GM23338 (cell line): ENCODE data around the gene KIF21A. TPM values are rescaled to one million over a fixed set of nuclear protein-coding genes. Genes with fewer than 3 reads are reported as not detected.

Source experiments
- EZH2 ChIP-seq: fragments of 200-600 bp; sonication (generic); IDR thresholded peaks from one replicate; pipeline ENCODE4 v1.8.0; 2017; ENCODE audit warnings: antibody characterized with exemption, mild to moderate bottlenecking, low read depth; ENCODE audit not compliant: unreplicated experiment
- EZH2phosphoT487 ChIP-seq: fragments of 200-600 bp; sonication (generic); IDR thresholded peaks from one replicate; pipeline ENCODE4 v1.8.1; 2018; ENCODE audit warnings: antibody characterized with exemption; ENCODE audit not compliant: unreplicated experiment
- JUNB ChIP-seq: IDR thresholded peaks from one replicate; pipeline ENCODE4 v1.6.1; 2016; ENCODE audit warnings: antibody characterized with exemption; ENCODE audit not compliant: unreplicated experiment
- POLR2AphosphoS5 ChIP-seq: IDR thresholded peaks from 2 replicates; pipeline ENCODE4 v1.6.1; 2016; ENCODE audit warnings: antibody characterized with exemption, low read depth
- STAT1 ChIP-seq: IDR thresholded peaks from one replicate; pipeline ENCODE4 v1.6.1; 2016; ENCODE audit warnings: antibody characterized with exemption; ENCODE audit not compliant: unreplicated experiment
- ZNF114 ChIP-seq: fragments of 250-450 bp; sonication (Bioruptor Pico); IDR thresholded peaks from 2 replicates; pipeline ENCODE4 v1.5.0; 2020; ENCODE audit warnings: mild to moderate bottlenecking, moderate library complexity
- polyA plus RNA-seq: library from polyadenylated mRNA; unstranded; fragments of >200 nt; fragmentation: Nextera tagmentation; extraction: Ambion mirVana; gene quantifications from 2 replicates; pipeline ENCODE4 v1.2.1, GENCODE V29; 2016
- total RNA-seq: library from RNA; depleted of rRNA; stranded (reverse); fragments of >200 nt; shearing (Covaris generic); gene quantifications from 2 replicates; pipeline ENCODE4 v1.2.3, GENCODE V29; 2014
- TF ChIP-seq, protein P1 (sequence below): fragments of 250-450 bp; sonication (Bioruptor Pico); IDR thresholded peaks from 2 replicates; pipeline ENCODE4 v1.5.0; 2020; ENCODE audit warnings: mild to moderate bottlenecking, moderate library complexity
- TF ChIP-seq, protein P2 (sequence below): IDR thresholded peaks from 2 replicates; pipeline ENCODE4 v1.6.1; 2016; ENCODE audit warnings: antibody characterized with exemption

The KIF21A gene
- total and polyA plus RNA-seq, 2 experiments from 2014 or later, result 28.8 to 32.0 TPM

DNA sequence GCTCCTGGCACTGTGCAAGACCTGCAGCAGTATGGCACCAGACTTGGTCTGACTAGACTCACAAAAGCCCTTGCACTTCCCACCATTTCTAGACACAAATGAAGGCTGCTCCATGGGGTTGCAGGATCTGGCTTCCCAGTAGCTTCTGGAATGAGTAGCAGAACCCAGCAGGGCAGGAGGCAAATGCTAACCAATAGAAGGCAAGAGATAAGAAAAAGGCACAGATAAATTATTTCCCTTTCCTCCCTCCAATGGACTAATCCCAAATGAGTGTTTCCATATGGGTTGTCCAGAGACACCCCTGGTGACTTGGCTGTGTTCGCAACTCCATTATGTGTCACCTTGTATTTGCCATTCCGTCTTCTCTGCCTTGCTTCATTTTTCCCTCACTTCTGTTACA lies 49.7 kb downstream of the KIF21A start (continued):
- TF ChIP-seq, protein P1, sequence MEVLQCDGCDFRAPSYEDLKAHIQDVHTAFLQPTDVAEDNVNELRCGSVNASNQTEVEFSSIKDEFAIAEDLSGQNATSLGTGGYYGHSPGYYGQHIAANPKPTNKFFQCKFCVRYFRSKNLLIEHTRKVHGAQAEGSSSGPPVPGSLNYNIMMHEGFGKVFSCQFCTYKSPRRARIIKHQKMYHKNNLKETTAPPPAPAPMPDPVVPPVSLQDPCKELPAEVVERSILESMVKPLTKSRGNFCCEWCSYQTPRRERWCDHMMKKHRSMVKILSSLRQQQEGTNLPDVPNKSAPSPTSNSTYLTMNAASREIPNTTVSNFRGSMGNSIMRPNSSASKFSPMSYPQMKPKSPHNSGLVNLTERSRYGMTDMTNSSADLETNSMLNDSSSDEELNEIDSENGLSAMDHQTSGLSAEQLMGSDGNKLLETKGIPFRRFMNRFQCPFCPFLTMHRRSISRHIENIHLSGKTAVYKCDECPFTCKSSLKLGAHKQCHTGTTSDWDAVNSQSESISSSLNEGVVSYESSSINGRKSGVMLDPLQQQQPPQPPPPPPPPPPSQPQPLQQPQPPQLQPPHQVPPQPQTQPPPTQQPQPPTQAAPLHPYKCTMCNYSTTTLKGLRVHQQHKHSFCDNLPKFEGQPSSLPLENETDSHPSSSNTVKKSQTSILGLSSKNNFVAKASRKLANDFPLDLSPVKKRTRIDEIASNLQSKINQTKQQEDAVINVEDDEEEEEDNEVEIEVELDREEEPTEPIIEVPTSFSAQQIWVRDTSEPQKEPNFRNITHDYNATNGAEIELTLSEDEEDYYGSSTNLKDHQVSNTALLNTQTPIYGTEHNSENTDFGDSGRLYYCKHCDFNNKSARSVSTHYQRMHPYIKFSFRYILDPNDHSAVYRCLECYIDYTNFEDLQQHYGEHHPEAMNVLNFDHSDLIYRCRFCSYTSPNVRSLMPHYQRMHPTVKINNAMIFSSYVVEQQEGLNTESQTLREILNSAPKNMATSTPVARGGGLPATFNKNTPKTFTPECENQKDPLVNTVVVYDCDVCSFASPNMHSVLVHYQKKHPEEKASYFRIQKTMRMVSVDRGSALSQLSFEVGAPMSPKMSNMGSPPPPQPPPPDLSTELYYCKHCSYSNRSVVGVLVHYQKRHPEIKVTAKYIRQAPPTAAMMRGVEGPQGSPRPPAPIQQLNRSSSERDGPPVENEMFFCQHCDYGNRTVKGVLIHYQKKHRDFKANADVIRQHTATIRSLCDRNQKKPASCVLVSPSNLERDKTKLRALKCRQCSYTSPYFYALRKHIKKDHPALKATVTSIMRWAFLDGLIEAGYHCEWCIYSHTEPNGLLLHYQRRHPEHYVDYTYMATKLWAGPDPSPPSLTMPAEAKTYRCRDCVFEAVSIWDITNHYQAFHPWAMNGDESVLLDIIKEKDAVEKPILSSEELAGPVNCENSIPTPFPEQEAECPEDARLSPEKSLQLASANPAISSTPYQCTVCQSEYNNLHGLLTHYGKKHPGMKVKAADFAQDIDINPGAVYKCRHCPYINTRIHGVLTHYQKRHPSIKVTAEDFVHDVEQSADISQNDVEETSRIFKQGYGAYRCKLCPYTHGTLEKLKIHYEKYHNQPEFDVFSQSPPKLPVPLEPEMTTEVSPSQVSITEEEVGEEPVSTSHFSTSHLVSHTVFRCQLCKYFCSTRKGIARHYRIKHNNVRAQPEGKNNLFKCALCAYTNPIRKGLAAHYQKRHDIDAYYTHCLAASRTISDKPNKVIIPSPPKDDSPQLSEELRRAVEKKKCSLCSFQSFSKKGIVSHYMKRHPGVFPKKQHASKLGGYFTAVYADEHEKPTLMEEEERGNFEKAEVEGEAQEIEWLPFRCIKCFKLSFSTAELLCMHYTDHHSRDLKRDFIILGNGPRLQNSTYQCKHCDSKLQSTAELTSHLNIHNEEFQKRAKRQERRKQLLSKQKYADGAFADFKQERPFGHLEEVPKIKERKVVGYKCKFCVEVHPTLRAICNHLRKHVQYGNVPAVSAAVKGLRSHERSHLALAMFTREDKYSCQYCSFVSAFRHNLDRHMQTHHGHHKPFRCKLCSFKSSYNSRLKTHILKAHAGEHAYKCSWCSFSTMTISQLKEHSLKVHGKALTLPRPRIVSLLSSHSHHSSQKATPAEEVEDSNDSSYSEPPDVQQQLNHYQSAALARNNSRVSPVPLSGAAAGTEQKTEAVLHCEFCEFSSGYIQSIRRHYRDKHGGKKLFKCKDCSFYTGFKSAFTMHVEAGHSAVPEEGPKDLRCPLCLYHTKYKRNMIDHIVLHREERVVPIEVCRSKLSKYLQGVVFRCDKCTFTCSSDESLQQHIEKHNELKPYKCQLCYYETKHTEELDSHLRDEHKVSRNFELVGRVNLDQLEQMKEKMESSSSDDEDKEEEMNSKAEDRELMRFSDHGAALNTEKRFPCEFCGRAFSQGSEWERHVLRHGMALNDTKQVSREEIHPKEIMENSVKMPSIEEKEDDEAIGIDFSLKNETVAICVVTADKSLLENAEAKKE (CRISPR knock-in tag), result no peak; the same call in none of the 2 replicates
- TF ChIP-seq STAT1, result no peak
- TF ChIP-seq EZH2, result no peak
- TF ChIP-seq JUNB, result no peak
- no peak for TF ChIP-seq ZNF114 (CRISPR knock-in tag)
- TF ChIP-seq EZH2phosphoT487, result no peak
- TF ChIP-seq, protein P2, sequence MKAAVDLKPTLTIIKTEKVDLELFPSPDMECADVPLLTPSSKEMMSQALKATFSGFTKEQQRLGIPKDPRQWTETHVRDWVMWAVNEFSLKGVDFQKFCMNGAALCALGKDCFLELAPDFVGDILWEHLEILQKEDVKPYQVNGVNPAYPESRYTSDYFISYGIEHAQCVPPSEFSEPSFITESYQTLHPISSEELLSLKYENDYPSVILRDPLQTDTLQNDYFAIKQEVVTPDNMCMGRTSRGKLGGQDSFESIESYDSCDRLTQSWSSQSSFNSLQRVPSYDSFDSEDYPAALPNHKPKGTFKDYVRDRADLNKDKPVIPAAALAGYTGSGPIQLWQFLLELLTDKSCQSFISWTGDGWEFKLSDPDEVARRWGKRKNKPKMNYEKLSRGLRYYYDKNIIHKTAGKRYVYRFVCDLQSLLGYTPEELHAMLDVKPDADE, result no peak
- TF ChIP-seq POLR2AphosphoS5, result no peak
